ENCODE results near the gene BICDL2. TPM values are rescaled to one million over a fixed set of nuclear protein-coding genes. Genes with fewer than 3 reads are reported as not detected.

BICDL2 gene
- total and polyA plus RNA-seq, 9 of the 15 experiments (the other 6 are each of a cell fraction or from before 2014, with no cell fraction given): 0.09 to 0.28 (median 0.09) TPM; not detected in 6

GRCh38 chr16:2983706-2984136 lies 53.0 kb downstream of the BICDL2 start (continued):
- TF ChIP-seq NELFE (IDR thresholded peaks at IDR 0.05; ENCODE audit: insufficient read depth, insufficient read length): no peak
- no peak for TF ChIP-seq CBFA2T2 (conservative IDR thresholded peaks at IDR 0.05)
- peak; percentile 18; the same call in 1 of the 2 replicates for TF ChIP-seq TCF3 (CRISPR knock-in tag; IDR thresholded peaks at IDR 0.05)
- TF ChIP-seq NR0B1 (IDR thresholded peaks at IDR 0.05; ENCODE audit: partially characterized antibody): no peak
- no peak for TF ChIP-seq MED1 (CRISPR knock-in tag; IDR thresholded peaks at IDR 0.05; ENCODE audit: borderline replicate concordance)
- no peak for TF ChIP-seq ZNF41 (CRISPR knock-in tag; conservative IDR thresholded peaks at IDR 0.05)
- TF ChIP-seq NUFIP1 (IDR thresholded peaks at IDR 0.05; ENCODE audit: partially characterized antibody): no peak
- no peak for TF ChIP-seq ZNF23 (CRISPR knock-in tag; IDR thresholded peaks at IDR 0.05)
- TF ChIP-seq TRIM28 (IDR thresholded peaks at IDR 0.05): 0 out of 2 replicates have a peak, but pooled peaks have one; percentile 51
- peak; percentile 38; the same call in 1 of the 2 replicates for TF ChIP-seq BHLHE40 (IDR thresholded peaks at IDR 0.05; ENCODE audit: low read length)
- no peak for TF ChIP-seq NFE2L1 (tag; IDR thresholded peaks at IDR 0.05; ENCODE audit: borderline replicate concordance, low read depth)
- no peak for TF ChIP-seq IRF2 (CRISPR knock-in tag; IDR thresholded peaks at IDR 0.05)
- TF ChIP-seq TRIM24 (IDR thresholded peaks at IDR 0.05): peak in 1 of 2 experiments; percentile 33; a peak in 1 of 4 replicates
- TF ChIP-seq RFX1 (IDR thresholded peaks at IDR 0.05): no peak
- TF ChIP-seq ZNF592 (IDR thresholded peaks at IDR 0.05): no peak
- TF ChIP-seq, protein P1, sequence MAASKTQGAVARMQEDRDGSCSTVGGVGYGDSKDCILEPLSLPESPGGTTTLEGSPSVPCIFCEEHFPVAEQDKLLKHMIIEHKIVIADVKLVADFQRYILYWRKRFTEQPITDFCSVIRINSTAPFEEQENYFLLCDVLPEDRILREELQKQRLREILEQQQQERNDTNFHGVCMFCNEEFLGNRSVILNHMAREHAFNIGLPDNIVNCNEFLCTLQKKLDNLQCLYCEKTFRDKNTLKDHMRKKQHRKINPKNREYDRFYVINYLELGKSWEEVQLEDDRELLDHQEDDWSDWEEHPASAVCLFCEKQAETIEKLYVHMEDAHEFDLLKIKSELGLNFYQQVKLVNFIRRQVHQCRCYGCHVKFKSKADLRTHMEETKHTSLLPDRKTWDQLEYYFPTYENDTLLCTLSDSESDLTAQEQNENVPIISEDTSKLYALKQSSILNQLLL (CRISPR knock-in tag; IDR thresholded peaks at IDR 0.05; ENCODE audit: borderline replicate concordance): no peak
- TF ChIP-seq CCAR2 (IDR thresholded peaks at IDR 0.05; ENCODE audit: low read depth, low read length): no peak
- TF ChIP-seq SMARCC2 (IDR thresholded peaks at IDR 0.05; ENCODE audit: low read depth): no peak
- no peak for TF ChIP-seq ZKSCAN8 (CRISPR knock-in tag; IDR thresholded peaks at IDR 0.05)
- TF ChIP-seq PML (IDR thresholded peaks at IDR 0.05; ENCODE audit: low read length): no peak
- TF ChIP-seq IRF1 (CRISPR knock-in tag; IDR thresholded peaks at IDR 0.05; ENCODE audit: borderline replicate concordance): no peak
- TF ChIP-seq TAF15 (IDR thresholded peaks at IDR 0.05; ENCODE audit: low read depth, low read length): no peak
- peak; percentile 44; the same call in 1 of the 2 replicates for TF ChIP-seq ZBTB1 (CRISPR knock-in tag; IDR thresholded peaks at IDR 0.05; ENCODE audit: borderline replicate concordance, low read depth)
- TF ChIP-seq ZNF217 (CRISPR knock-in tag; IDR thresholded peaks at IDR 0.05): no peak

Measured in K562 (cell line).